ENCODE data around the gene TFF1. TPM values are rescaled to one million over a fixed set of nuclear protein-coding genes. Genes with fewer than 3 reads are reported as not detected.

TFF1 gene
- total and polyA plus RNA-seq, 2 of the 4 experiments (the other 2 are of a cell fraction) = not detected

DNA sequence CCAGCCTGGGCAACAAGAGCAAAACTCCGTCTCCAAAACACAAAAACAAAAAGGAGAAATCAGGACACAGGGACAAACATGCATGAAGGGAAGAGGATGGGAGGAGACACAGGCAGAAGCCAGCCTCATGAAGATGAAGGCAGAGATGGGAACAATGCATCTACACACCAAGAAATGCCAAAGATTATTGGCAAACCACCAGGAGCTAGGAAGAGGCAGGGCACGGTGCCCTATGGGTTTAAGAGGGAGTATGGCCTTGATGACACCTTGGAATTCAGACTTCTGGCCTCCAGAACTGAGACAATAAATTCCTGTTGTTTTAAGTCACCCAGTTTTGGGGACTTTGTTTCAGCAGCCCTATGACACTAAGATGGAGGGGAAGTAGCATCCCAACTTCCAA lies 24.4 kb upstream of the TFF1 start:
- Histone ChIP-seq H3K18ac (ENCODE audit: low read depth, low read length) (no peak overlapping the region), H3K14ac (replicated peaks; ENCODE audit: low read depth, low read length) (no peak overlapping the region), H3K4me2 (ENCODE audit: low read depth, low read length) (no peak overlapping the region), H4K91ac (ENCODE audit: insufficient read depth, low read depth, low read length) (no peak overlapping the region), H2BK5ac (ENCODE audit: low read depth, low read length, poor library complexity, severe bottlenecking) (no peak overlapping the region), H3K27ac (ENCODE audit: insufficient read depth, low read length) (no peak overlapping the region), H4K5ac (ENCODE audit: low read depth, low read length) (no peak overlapping the region), H2AK5ac (ENCODE audit: low read depth, low read length) (no peak overlapping the region), H4K8ac (ENCODE audit: low read depth in 2 of 2, low read length in 2 of 2) (no peak overlapping the region), H2BK120ac (ENCODE audit: low read depth, low read length) (no peak overlapping the region), H3K9me1 (ENCODE audit: insufficient read depth, low read length) (no peaks in the 10 kb centered on the region), H3K4me3 (ENCODE audit: insufficient read depth, low read depth, low read length) (no peak overlapping the region), H3K56ac (ENCODE audit: extremely low read depth, insufficient read depth, low read length) (no peak overlapping the region), H2BK15ac (ENCODE audit: low read depth, low read length) (no peak overlapping the region), H3K9me3 (ENCODE audit: control insufficient read depth, insufficient read depth, low read length) (no peaks in the 10 kb centered on the region), H2AK9ac (replicated peaks; ENCODE audit: low read depth, low read length, poor library complexity) (no peak overlapping the region), H3K4me1 (ENCODE audit: control insufficient read depth, insufficient read depth, low read length) (no peaks in the 10 kb centered on the region), H3K23ac (ENCODE audit: low read depth, low read length) (no peak overlapping the region), H3K9ac (ENCODE audit: low read depth, low read length) (no peak overlapping the region), H3K27me3 (ENCODE audit: control insufficient read depth, insufficient read depth, low read length) (peaks cover 29% of the 10 kb centered on the region), H3K4ac (ENCODE audit: low read depth, low read length) (no peak overlapping the region), H3K79me1 (ENCODE audit: low read depth in 1 of 2, low read length in 2 of 2) (no peaks in the 10 kb centered on the region), H2AFZ (replicated peaks; ENCODE audit: low read length, poor library complexity) (no peak overlapping the region), H2BK20ac (ENCODE audit: low read depth, low read length) (no peak overlapping the region), H4K20me1 (ENCODE audit: insufficient read depth, low read length) (no peaks in the 10 kb centered on the region), H3K36me3 (ENCODE audit: control insufficient read depth, insufficient read depth, low read length) (no peaks in the 10 kb centered on the region)
- dilution Hi-C loops (cut with HindIII; ENCODE audit: low sequenced_read_pairs, unreplicated experiment) = no loop called here
- ATAC-seq (ENCODE audit: low read depth) (no peak), DNase-seq (no peak)
- WGBS, 2 experiments (ENCODE audit: extremely low coverage in 2 of 2, insufficient read length in 1 of 2) = no CpG with 5 or more reads among the region's 2 CpGs
- BruUV-seq (replicated peaks) = no TSS peak
- intact Hi-C loops (cut with micrococcal nuclease) = no loop called here
- CTCF ChIA-PET = no interaction called here
- POLR2A ChIA-PET (ENCODE audit: unreplicated experiment) = no interaction called here
- TF ChIP-seq MAZ (IDR thresholded peaks at IDR 0.05; ENCODE audit: borderline replicate concordance, low read depth, low read length) (no peak), RAD21 (IDR thresholded peaks at IDR 0.05; ENCODE audit: low read length) (no peak), FOS (IDR thresholded peaks at IDR 0.05; ENCODE audit: low read depth, low read length) (no peak), MXI1 (IDR thresholded peaks at IDR 0.05; ENCODE audit: borderline replicate concordance, low read depth, low read length) (no peak), CHD1 (IDR thresholded peaks at IDR 0.05; ENCODE audit: low read depth, low read length) (no peak), RFX5 (IDR thresholded peaks at IDR 0.05; ENCODE audit: low read depth, low read length) (no peak), SMC3 (IDR thresholded peaks at IDR 0.05; ENCODE audit: low read depth, low read length) (no peak), CEBPB (IDR thresholded peaks at IDR 0.05; ENCODE audit: low read depth, low read length) (no peak), BHLHE40 (IDR thresholded peaks at IDR 0.05; ENCODE audit: low read depth, low read length) (no peak), POLR2A (IDR thresholded peaks at IDR 0.05; ENCODE audit: low read depth, low read length) (no peak), RCOR1 (IDR thresholded peaks at IDR 0.05; ENCODE audit: insufficient replicate concordance, low read length) (no peak)
- TF ChIP-seq, protein P1, sequence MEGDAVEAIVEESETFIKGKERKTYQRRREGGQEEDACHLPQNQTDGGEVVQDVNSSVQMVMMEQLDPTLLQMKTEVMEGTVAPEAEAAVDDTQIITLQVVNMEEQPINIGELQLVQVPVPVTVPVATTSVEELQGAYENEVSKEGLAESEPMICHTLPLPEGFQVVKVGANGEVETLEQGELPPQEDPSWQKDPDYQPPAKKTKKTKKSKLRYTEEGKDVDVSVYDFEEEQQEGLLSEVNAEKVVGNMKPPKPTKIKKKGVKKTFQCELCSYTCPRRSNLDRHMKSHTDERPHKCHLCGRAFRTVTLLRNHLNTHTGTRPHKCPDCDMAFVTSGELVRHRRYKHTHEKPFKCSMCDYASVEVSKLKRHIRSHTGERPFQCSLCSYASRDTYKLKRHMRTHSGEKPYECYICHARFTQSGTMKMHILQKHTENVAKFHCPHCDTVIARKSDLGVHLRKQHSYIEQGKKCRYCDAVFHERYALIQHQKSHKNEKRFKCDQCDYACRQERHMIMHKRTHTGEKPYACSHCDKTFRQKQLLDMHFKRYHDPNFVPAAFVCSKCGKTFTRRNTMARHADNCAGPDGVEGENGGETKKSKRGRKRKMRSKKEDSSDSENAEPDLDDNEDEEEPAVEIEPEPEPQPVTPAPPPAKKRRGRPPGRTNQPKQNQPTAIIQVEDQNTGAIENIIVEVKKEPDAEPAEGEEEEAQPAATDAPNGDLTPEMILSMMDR (conservative IDR thresholded peaks at IDR 0.05; ENCODE audit: low read depth, low read length) = no peak
- TF ChIP-seq, protein P2, sequence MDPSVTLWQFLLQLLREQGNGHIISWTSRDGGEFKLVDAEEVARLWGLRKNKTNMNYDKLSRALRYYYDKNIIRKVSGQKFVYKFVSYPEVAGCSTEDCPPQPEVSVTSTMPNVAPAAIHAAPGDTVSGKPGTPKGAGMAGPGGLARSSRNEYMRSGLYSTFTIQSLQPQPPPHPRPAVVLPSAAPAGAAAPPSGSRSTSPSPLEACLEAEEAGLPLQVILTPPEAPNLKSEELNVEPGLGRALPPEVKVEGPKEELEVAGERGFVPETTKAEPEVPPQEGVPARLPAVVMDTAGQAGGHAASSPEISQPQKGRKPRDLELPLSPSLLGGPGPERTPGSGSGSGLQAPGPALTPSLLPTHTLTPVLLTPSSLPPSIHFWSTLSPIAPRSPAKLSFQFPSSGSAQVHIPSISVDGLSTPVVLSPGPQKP (IDR thresholded peaks at IDR 0.05; ENCODE audit: borderline replicate concordance, low read depth, low read length) = no peak
- TF ChIP-seq, protein P3, sequence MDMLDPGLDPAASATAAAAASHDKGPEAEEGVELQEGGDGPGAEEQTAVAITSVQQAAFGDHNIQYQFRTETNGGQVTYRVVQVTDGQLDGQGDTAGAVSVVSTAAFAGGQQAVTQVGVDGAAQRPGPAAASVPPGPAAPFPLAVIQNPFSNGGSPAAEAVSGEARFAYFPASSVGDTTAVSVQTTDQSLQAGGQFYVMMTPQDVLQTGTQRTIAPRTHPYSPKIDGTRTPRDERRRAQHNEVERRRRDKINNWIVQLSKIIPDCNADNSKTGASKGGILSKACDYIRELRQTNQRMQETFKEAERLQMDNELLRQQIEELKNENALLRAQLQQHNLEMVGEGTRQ (IDR thresholded peaks at IDR 0.05; ENCODE audit: low read depth, low read length) = no peak
- in situ Hi-C loops (cut with MboI; ENCODE audit: low sequenced_read_pairs) = no loop called here
